ENCODE data around the gene POLR3E.

The POLR3E gene

GRCh38 chr16:22369221-22369811 lies 72.1 kb downstream of the POLR3E start:
- no peak for FAIRE-seq

GRCh38 chr16:22370038-22370820 lies 73.0 kb downstream of the POLR3E start:
- FAIRE-seq = no peak

DNA sequence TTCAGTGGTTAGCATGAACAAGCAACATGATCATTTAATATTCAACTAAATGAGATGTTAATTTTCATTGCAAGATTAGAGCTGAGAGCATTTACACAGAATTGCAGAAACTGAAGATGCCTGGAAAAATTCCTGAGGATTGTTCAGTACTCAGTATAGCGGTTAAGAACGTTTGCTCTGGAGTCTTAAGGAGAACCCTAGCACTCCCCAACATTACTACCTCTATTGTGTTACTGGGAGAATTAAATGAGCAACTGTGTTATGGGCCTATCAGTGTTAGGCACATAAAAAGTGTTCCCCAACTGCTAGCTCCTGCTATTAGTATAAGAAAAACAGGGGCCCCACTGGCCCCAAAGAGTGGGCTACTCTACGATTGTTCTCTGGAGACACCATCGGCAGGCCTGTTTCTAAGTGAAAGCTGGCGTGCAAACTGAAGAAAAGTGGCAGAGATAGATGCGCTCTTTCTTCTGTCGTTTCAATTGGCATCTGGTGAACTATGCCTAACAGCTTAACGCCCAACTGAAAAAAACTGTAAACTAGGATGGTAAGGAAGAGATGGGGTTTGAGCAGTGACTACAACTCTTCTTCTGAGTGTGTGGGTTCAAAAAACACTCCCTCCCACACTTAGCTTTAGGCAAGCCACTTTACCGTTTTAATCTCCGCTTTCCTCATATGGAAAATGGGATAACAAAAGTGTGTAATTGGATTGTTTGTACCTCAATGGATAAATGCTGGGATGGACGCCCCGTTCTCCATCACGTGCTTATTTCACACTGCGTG lies 75.9 kb downstream of the POLR3E start:
- FAIRE-seq = no peak

DNA sequence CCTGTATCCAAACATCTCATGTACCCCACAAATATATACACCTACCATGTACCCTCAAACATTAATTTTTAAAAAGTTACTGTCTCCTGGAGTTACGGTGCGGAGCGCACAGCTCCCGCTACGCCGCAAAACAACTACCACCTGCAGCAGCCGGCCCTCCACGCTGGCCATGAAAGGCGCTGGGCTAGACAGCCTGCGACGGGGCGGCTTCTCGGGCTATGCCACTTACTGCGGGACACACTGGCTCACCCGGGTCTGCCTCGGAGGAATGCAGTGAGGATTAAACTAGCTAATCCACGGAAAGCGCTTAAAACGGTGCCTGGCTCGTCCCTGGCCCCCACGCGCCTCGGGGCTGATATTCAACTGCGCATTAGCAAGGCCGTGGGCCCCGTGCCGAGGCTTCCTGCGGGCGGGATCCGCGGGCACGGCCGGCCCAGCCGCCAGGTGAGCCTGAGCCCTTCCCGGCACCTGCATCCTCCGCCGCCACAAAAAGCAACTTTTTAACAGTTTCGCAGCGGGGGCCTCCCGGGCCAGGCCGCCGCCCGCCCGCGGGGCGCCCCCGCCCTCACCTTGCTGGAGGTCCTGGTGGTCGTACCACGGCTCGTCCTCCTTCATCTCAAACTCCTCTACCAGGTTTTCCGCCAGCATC lies 76.6 kb downstream of the POLR3E start:
- no peak for FAIRE-seq

- FAIRE-seq = peak; percentile 32
Measured at GRCh38 chr16:22374311-22375116, 77.3 kb downstream of the POLR3E start, which contains the start of gene CDR2. CDR2 (minus strand) TSS chr16:22374619; CDS start chr16:22374309, 310 bp downstream.

DNA sequence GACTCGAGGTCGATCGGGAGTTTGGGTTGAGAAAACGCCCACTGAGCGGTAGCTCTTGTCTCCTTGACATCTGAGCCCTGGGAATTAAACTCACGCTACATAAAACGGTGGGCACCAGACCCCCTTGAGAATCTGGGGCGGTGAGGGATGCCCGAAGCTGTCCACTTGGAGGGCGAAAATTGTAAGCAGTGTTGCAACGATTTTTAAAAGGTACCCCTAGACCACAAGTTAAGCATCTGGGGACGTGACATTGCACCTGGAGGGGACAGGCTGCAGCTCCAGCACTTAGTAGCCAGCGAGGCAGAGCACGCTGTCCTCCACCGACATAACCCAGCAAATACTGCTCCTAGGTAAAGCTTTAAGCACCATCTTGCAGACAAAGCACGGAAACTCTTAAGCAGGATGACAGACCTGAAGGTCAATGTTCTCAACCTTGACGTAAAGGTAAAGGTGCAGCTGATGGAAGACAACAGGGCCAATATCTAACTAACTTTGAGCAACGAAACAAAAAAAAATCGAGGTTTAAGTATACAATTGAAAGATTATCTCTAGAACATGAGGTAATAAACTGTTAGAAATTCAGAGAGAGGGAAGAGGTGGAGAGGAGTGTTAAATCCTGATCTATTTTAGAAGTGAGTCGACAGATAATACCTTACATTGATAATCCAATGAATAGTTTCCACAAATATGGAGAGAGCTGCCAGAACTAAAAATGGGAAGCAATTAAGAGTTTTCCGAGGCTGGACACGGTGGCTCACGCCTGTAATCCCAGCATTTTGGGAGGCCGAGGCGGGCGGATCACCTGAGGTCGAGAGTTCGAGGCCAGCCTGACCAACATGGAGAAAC lies 78.1 kb downstream of the POLR3E start:
- FAIRE-seq = no peak

DNA sequence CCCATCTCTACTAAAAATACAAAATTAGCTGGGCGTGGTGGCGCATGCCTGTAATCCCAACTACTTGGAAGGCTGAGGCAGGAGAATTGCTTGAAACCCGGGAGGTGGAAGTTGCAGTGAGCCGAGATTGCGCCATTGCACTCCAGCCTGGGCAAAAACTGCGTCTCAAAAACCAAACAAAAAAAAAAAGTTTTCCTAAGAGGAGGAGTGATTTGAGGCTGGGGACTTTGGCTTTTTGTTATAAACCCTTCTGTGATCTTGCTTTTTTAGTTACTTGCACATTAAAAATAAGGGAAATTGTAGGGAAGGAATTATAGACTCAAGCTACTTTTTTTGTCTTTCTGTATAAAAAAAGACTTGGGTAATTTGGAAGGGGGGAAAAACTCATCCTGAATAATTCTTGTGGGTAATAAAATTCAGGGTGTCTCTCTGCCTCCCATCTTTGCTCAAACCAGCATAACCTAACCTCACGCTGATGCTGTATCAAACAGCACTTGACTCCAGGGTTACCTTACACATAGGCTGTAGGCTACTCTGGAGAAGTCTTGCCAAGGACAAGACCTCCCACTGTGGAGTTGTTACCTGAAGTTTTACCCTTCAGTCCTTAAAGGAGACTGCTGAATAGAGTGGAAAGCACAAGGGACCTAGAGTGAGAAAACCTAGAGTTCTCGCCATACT lies 78.9 kb downstream of the POLR3E start:
- FAIRE-seq = no peak

DNA sequence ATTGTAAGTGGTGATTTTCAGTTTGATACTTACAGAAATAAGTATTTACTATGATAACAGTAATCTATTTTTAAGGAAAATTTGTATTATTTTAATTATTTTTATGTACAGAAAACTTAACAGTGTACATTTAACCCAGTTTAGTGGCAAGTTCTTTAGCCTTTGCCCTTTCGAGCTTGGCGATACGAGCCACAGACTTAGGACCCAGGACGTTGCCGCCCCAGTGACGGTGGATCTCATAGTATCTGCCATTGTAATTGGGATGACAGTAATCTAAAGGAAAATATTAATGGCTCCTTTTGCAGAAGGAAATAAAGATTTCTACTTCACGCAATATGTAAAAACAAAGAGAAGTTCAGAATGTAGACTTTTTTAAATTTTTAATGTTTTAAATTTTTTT lies 82.4 kb downstream of the POLR3E start:
- no peak for FAIRE-seq

GRCh38 chr16:22380529-22380928 lies 83.3 kb downstream of the POLR3E start:
- no peak for FAIRE-seq

DNA sequence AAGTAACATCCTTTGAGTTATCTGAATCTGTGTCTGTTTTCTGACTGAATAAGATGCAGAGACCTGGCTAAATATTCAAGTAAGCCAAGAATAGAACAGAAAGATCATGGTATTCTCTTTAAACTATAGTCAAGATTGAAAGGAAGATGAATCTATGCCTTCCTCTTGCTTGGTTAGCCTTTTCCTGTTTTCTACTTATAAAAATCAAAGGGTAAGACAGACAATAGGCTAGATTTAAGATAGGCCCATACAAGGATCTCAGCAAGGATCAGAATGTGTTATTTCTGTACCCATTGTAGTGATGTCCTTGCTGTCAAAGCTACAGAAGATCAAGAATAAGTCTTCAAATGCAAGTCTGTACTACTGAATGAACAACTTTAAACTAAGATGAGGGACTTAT lies 84.2 kb downstream of the POLR3E start:
- no peak for FAIRE-seq

GRCh38 chr16:22383827-22384226 lies 86.6 kb downstream of the POLR3E start:
- no peak for FAIRE-seq
